Ishikawa (cell line): ENCODE results near the gene USP6NL.

ENCODE experiments used
- CREB1 ChIP-seq: IDR thresholded peaks from 2 replicates; pipeline ENCODE4 v1.6.1; 2012; ENCODE audit warnings: low read depth
- EGR1 ChIP-seq: IDR thresholded peaks from 2 replicates; pipeline ENCODE4 v1.6.1; 2012
- EP300 ChIP-seq: IDR thresholded peaks from 2 replicates; pipeline ENCODE4 v1.6.1; 2012; ENCODE audit warnings: borderline replicate concordance
- FOXM1 ChIP-seq: IDR thresholded peaks from 2 replicates; pipeline ENCODE4 v1.6.1; 2012; ENCODE audit warnings: low read depth, borderline replicate concordance
- MAX ChIP-seq: IDR thresholded peaks from 2 replicates; pipeline ENCODE4 v1.6.1; 2012
- NFIC ChIP-seq: IDR thresholded peaks from 2 replicates; pipeline ENCODE4 v1.6.1; 2012
- REST ChIP-seq: IDR thresholded peaks from 2 replicates; pipeline ENCODE4 v1.6.1; 2012; ENCODE audit warnings: low read depth, mild to moderate bottlenecking
- TAF1 ChIP-seq: IDR thresholded peaks from 2 replicates; pipeline ENCODE4 v1.6.1; 2012; ENCODE audit warnings: low read depth, mild to moderate bottlenecking
- TEAD4 ChIP-seq: IDR thresholded peaks from 2 replicates; pipeline ENCODE4 v1.6.1; 2012
- USF1 ChIP-seq: IDR thresholded peaks from 2 replicates; pipeline ENCODE4 v1.6.1; 2012
- YY1 ChIP-seq: IDR thresholded peaks from 2 replicates; pipeline ENCODE4 v1.6.1; 2012; ENCODE audit warnings: low read depth
- ZBTB7A ChIP-seq: IDR thresholded peaks from 2 replicates; pipeline ENCODE4 v1.6.1; 2012; ENCODE audit warnings: low read depth

GRCh38 chr10:11434324-11434723 lies 177.1 kb downstream of the USP6NL start:
- TF ChIP-seq REST (no peak), TAF1 (no peak), TEAD4 (no peak), MAX (no peak), CREB1 (no peak), USF1 (no peak), EP300 (no peak), EGR1 (no peak), NFIC (no peak), ZBTB7A (no peak), YY1 (no peak), FOXM1 (no peak)
